Measurements from ENCODE around the gene POLD1. TPM values are rescaled to one million over a fixed set of nuclear protein-coding genes. Genes with fewer than 3 reads are reported as not detected.

Gene POLD1
- total and polyA plus RNA-seq, 2 of the 13 experiments (the other 11 are each of a cell fraction or from before 2014, with no cell fraction given): 17.4 to 54.0 TPM

DNA sequence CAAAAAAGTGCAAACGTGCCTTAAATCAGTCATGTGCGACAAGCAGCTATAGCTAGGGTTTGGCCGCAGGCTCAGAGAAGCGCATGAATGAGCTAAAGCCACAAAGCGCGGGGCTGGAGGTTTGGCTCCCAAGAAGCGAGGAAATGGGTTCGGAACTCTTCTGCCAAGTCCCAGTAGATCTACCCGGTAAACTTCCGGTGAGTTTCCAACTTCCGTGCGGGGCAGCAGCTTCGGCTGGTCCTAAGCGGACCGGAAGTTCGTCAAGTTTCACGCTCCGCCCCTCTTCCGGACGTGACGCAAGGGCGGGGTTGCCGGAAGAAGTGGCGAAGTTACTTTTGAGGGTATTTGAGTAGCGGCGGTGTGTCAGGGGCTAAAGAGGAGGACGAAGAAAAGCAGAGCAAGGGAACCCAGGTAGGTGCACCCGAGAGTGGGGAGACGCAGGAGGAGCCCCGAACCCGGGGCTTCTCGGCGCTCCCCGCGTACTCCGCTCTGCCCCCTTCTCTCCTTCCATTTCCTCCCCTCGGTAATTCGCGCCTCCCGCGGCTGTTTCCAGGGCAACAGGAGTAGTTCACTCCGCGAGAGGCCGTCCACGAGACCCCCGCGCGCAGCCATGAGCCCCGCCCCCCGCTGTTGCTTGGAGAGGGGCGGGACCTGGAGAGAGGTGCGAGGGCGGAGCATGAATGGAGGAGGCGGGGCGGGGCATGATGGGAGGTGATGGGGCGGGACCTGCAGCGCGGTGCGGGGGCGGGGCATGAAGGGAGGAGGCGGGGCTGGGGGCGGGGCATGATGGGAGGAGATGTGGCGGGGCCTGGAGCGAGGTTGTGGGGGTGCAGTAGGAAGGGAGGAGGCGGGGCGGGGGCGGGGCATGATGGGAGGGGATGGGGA lies 7.7 kb upstream of the POLD1 start, which contains the start of gene NR1H2 (continued):
- no peak for TF ChIP-seq AHDC1 (CRISPR knock-in tag; IDR thresholded peaks at IDR 0.05; ENCODE audit: borderline replicate concordance)
- TF ChIP-seq ZNF12 (CRISPR knock-in tag; IDR thresholded peaks at IDR 0.05): peak; percentile 48; the same call in 1 of the 2 replicates
- TF ChIP-seq, protein P1, sequence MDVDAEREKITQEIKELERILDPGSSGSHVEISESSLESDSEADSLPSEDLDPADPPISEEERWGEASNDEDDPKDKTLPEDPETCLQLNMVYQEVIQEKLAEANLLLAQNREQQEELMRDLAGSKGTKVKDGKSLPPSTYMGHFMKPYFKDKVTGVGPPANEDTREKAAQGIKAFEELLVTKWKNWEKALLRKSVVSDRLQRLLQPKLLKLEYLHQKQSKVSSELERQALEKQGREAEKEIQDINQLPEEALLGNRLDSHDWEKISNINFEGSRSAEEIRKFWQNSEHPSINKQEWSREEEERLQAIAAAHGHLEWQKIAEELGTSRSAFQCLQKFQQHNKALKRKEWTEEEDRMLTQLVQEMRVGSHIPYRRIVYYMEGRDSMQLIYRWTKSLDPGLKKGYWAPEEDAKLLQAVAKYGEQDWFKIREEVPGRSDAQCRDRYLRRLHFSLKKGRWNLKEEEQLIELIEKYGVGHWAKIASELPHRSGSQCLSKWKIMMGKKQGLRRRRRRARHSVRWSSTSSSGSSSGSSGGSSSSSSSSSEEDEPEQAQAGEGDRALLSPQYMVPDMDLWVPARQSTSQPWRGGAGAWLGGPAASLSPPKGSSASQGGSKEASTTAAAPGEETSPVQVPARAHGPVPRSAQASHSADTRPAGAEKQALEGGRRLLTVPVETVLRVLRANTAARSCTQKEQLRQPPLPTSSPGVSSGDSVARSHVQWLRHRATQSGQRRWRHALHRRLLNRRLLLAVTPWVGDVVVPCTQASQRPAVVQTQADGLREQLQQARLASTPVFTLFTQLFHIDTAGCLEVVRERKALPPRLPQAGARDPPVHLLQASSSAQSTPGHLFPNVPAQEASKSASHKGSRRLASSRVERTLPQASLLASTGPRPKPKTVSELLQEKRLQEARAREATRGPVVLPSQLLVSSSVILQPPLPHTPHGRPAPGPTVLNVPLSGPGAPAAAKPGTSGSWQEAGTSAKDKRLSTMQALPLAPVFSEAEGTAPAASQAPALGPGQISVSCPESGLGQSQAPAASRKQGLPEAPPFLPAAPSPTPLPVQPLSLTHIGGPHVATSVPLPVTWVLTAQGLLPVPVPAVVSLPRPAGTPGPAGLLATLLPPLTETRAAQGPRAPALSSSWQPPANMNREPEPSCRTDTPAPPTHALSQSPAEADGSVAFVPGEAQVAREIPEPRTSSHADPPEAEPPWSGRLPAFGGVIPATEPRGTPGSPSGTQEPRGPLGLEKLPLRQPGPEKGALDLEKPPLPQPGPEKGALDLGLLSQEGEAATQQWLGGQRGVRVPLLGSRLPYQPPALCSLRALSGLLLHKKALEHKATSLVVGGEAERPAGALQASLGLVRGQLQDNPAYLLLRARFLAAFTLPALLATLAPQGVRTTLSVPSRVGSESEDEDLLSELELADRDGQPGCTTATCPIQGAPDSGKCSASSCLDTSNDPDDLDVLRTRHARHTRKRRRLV (CRISPR knock-in tag; IDR thresholded peaks at IDR 0.05): no peak
- TF ChIP-seq ZSCAN21 (CRISPR knock-in tag; IDR thresholded peaks at IDR 0.05; ENCODE audit: borderline replicate concordance): peak; percentile 17; the same call in 1 of the 2 replicates
- no peak for TF ChIP-seq AKNA (CRISPR knock-in tag; IDR thresholded peaks at IDR 0.05; ENCODE audit: borderline replicate concordance)
- TF ChIP-seq TBX2 (CRISPR knock-in tag; IDR thresholded peaks at IDR 0.05; ENCODE audit: borderline replicate concordance): peak; percentile 61; the same call in 1 of the 2 replicates
- TF ChIP-seq, protein P2, sequence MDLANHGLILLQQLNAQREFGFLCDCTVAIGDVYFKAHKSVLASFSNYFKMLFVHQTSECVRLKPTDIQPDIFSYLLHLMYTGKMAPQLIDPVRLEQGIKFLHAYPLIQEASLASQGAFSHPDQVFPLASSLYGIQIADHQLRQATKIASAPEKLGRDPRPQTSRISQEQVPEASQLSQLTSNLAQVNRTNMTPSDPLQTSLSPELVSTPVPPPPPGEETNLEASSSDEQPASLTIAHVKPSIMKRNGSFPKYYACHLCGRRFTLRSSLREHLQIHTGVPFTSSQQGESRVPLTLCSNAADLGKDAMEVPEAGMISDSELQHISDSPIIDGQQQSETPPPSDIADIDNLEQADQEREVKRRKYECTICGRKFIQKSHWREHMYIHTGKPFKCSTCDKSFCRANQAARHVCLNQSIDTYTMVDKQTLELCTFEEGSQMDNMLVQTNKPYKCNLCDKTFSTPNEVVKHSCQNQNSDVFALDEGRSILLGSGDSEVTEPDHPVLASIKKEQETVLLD (CRISPR knock-in tag; IDR thresholded peaks at IDR 0.05; ENCODE audit: low read depth): 0 out of 2 replicates have a peak, but pooled peaks have one; percentile 37
- TF ChIP-seq ZNF549 (CRISPR knock-in tag; IDR thresholded peaks at IDR 0.05): no peak
- no peak for TF ChIP-seq ZNF878 (CRISPR knock-in tag; IDR thresholded peaks at IDR 0.05)

Measured in HepG2 (cell line).